ENCODE results near the gene PSMG2. TPM values are rescaled to one million over a fixed set of nuclear protein-coding genes. Genes with fewer than 3 reads are reported as not detected.
"Not testable (repeated sequence)": the region's sequence is repeated elsewhere in the genome, so short reads cannot be mapped to it uniquely, and the experiment has no call there.

The PSMG2 gene
- total RNA-seq, 2 experiments from 2014 or later = 98.2 to 106 TPM

DNA sequence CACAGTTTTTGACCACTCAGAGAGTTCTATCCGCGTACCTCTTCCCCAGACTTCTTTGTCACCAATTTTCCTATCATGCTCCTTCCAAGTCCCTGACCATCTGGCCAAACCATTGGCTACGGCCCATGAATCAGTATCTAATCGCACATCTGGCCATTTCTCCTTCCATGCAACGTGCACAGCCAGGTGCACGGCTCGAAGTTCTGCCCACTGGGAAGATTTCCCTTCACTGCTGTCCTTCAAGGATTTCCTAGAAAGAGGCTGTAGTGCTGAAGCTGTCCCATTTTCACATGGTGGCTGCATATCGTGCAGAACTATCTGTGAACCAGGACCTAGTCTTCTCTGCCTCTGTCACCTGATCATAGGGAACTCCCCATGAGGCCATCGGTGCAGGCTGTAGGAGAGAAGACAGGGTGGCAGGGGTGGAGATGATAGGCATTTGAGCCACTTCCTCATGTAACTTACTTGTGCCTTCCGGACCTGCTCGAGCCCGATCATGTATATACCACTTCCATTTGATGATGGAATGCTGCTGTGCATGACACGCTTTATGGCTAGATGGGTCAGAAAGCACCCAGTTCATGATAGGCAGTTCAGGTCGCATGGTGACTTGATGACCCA lies 53.9 kb downstream of the PSMG2 start:
- H3K27me3 Mint-ChIP-seq; ATAC-seq; H3K27ac Mint-ChIP-seq; CTCF ChIA-PET; H3K4me1 Mint-ChIP-seq; DNase-seq; H3K9me3 Mint-ChIP-seq (ENCODE audit: low read depth); H3K36me3 Mint-ChIP-seq; H3K4me3 Mint-ChIP-seq: not testable (repeated sequence)

DNA sequence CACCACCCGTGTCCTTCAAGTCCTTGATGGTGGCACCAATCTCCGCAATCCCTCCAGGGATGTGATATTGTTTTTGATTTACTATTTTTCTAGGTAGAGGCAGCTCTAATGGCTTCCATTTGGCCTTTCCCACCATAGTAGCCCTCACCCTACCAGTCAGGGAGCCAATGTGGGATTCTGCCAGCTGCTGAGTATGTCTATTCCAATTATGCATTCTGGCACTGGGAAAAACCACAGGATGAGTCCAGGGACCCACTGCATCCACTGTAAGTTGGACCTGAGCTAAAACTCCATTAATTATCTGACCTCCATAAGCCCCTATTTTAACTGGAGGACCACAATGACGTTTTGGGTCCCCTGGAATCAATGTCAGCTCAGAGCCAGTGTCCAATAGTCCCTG lies 55.7 kb downstream of the PSMG2 start:
- not testable (repeated sequence) for H3K9me3 Mint-ChIP-seq (ENCODE audit: low read depth); H3K27ac Mint-ChIP-seq; H3K4me3 Mint-ChIP-seq; H3K27me3 Mint-ChIP-seq; DNase-seq; H3K36me3 Mint-ChIP-seq; H3K4me1 Mint-ChIP-seq; ATAC-seq
- CTCF ChIA-PET = interaction anchor here (1.1 kb wide), 1 partner anchor 32 kb away, joined by 3 read pairs; no protein-coding TSS in a partner anchor

DNA sequence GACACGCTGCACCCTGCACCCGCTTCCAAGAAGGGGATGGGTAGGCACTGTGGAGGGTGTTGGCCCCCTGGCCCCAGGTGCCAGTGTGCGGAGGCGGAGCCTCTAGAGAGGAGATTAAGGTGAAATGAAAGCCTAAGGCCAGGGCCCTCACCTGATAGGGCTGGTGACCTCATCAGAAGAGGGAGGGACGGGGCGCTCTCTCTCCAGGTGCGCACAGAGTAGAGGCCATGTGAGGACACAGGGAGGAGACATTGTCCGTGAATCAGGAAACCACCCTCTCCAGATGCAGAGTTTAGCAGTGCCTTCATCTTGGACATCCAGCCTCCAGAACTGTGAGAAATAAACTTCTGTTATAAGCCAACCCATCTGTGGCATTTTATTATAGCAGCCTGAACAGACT lies 62.3 kb downstream of the PSMG2 start:
- Mint-ChIP-seq H3K36me3 (peaks cover 5% of the 10 kb centered on the region), H3K27ac (no peak overlapping the region), H3K4me1 (peaks cover 3% of the 10 kb centered on the region), H3K4me3 (no peak overlapping the region), H3K9me3 (ENCODE audit: low read depth) (no peaks in the 10 kb centered on the region), H3K27me3 (peaks cover 3% of the 10 kb centered on the region)
- DNase-seq = no peak
- CTCF ChIA-PET = no interaction called here
- peak; percentile 47 for ATAC-seq

GRCh38 chr18:12765586-12765985 lies 62.7 kb downstream of the PSMG2 start:
- H3K4me1 Mint-ChIP-seq = peaks cover 3% of the 10 kb centered on the region
- H3K36me3 Mint-ChIP-seq = peaks cover 5% of the 10 kb centered on the region
- peaks cover 3% of the 10 kb centered on the region for H3K27me3 Mint-ChIP-seq
- H3K4me3 Mint-ChIP-seq = no peak overlapping the region
- H3K9me3 Mint-ChIP-seq (ENCODE audit: low read depth) = no peaks in the 10 kb centered on the region
- no peak overlapping the region for H3K27ac Mint-ChIP-seq
- no peak for DNase-seq
- CTCF ChIA-PET = no interaction called here
- ATAC-seq = no peak

DNA sequence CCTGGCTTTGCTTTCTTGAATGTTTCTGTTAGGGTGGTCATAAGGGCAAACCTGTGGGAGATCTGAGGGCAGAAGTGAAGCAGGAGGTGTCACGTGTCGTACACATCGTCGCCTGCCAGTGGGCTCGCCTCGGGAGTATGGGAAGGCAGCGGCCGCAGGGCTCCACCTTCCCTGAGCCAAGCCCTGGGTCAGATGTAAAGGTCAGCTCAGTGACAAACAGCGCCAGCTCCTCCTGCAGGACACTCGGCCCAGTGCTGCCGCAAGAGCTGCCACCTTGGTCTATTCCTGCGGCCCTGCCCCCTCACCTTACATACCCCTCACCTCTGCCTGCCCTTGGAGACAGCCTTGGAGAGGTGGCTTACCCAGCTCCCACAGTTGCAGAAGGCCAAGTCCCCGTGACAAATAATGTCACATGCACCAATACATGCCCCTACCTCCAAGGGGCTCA lies 64.2 kb downstream of the PSMG2 start:
- H3K9me3 Mint-ChIP-seq (ENCODE audit: low read depth) = no peaks in the 10 kb centered on the region
- peaks cover 3% of the 10 kb centered on the region for H3K27me3 Mint-ChIP-seq
- peaks cover 5% of the 10 kb centered on the region for H3K36me3 Mint-ChIP-seq
- no peak for ATAC-seq
- no peak overlapping the region for H3K4me3 Mint-ChIP-seq
- CTCF ChIA-PET = interaction anchor here (0.8 to 1.1 kb wide), 2 partner anchors 40 to 126 kb away, joined by 3 to 4 read pairs; no protein-coding TSS in a partner anchor
- H3K27ac Mint-ChIP-seq = no peak overlapping the region
- no peak for DNase-seq
- H3K4me1 Mint-ChIP-seq = peaks cover 3% of the 10 kb centered on the region

GRCh38 chr18:12767580-12768155 lies 64.8 kb downstream of the PSMG2 start:
- peaks cover 3% of the 10 kb centered on the region for H3K4me1 Mint-ChIP-seq
- peaks cover 2% of the 10 kb centered on the region for H3K27me3 Mint-ChIP-seq
- H3K4me3 Mint-ChIP-seq = no peak overlapping the region
- no peak overlapping the region for H3K27ac Mint-ChIP-seq
- ATAC-seq = no peak
- CTCF ChIA-PET = interaction anchor here (0.8 kb wide), 1 partner anchor 41 kb away, joined by 3 read pairs; no protein-coding TSS in a partner anchor
- no peak for DNase-seq
- peaks cover 4% of the 10 kb centered on the region for H3K36me3 Mint-ChIP-seq
- H3K9me3 Mint-ChIP-seq (ENCODE audit: low read depth) = no peaks in the 10 kb centered on the region

GRCh38 chr18:12768625-12769024 lies 65.8 kb downstream of the PSMG2 start:
- Mint-ChIP-seq H3K4me1 (peaks cover 6% of the 10 kb centered on the region), H3K4me3 (no peak overlapping the region), H3K27ac (no peak overlapping the region), H3K27me3 (no peaks in the 10 kb centered on the region), H3K9me3 (ENCODE audit: low read depth) (no peaks in the 10 kb centered on the region), H3K36me3 (peaks cover 4% of the 10 kb centered on the region)
- CTCF ChIA-PET = interaction anchor here (0.6 kb wide), 1 partner anchor 42 kb away, joined by 3 read pairs; no protein-coding TSS in a partner anchor
- ATAC-seq = no peak
- DNase-seq = no peak

DNA sequence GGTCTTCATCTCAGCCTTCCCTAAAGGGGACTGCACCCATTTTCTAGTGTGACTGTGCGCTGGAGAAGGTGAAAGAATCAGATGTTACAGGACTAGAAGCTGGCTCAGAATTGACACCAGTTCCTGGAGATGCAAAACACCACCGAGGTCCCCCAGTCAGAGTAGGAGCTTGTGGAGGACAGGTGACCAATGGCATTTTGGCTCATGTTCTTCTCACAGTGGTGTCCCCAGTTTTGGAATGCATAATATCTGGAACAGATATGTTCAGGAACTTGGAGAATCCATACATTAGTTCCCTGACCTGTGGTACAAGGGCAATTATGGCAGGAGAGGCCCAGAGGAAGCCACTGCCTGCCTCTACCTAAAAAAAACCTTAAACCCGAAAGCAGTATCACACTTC lies 66.3 kb downstream of the PSMG2 start:
- H3K36me3 Mint-ChIP-seq = peaks cover under 1% of the 10 kb centered on the region
- H3K27ac Mint-ChIP-seq = no peak overlapping the region
- ATAC-seq (no peak), DNase-seq (no peak)
- H3K4me1 Mint-ChIP-seq = peaks cover 7% of the 10 kb centered on the region
- CTCF ChIA-PET = no interaction called here
- H3K9me3 Mint-ChIP-seq (ENCODE audit: low read depth) = no peaks in the 10 kb centered on the region
- no peak overlapping the region for H3K4me3 Mint-ChIP-seq
- no peaks in the 10 kb centered on the region for H3K27me3 Mint-ChIP-seq

DNA sequence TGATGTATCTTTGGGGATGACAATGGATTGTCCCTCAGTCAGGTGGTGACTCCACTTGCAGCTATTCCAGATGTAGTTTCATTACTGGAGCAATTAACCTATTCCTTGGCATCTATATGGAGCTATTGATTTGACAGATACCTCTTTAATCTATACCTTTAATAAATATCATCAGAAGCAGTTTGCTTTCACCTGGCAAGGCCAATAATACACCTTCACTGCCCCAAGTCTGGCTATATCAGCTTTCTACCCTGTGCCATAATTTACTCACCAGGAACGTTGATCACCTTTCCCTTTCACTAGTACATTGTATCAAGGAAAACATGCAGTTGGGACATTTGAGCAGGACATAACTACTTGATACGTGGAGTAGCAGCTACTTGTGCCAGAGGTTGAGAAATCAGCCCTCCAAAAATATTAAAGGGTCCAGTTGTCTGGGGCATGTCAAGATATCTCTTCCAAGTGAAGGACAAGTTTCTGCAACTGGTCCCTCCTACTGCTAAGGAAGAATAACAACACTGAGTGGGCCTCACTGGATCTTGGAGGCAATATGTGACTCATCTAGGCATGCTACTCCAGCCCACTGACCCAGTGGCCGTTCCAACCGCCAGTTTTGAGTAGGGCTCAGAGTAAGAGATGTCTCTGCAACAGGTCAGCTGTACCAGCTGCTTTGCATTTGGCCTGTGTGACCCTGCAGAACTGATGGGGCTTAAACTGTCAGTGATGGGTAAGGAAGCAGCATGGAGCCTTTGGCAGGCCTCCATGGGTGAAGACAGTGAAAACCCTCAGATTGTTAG lies 67.0 kb downstream of the PSMG2 start:
- no peak overlapping the region for H3K4me3 Mint-ChIP-seq
- DNase-seq = no peak
- ATAC-seq = no peak
- no peaks in the 10 kb centered on the region for H3K9me3 Mint-ChIP-seq (ENCODE audit: low read depth)
- peaks cover 2% of the 10 kb centered on the region for H3K36me3 Mint-ChIP-seq
- no peak overlapping the region for H3K27ac Mint-ChIP-seq
- no peaks in the 10 kb centered on the region for H3K27me3 Mint-ChIP-seq
- CTCF ChIA-PET = no interaction called here
- peaks cover 9% of the 10 kb centered on the region for H3K4me1 Mint-ChIP-seq

- Mint-ChIP-seq H3K36me3 (peaks cover 2% of the 10 kb centered on the region), H3K4me3 (no peak overlapping the region), H3K4me1 (peaks cover 12% of the 10 kb centered on the region), H3K27me3 (no peaks in the 10 kb centered on the region), H3K9me3 (ENCODE audit: low read depth) (no peaks in the 10 kb centered on the region), H3K27ac (no peak overlapping the region)
- DNase-seq = peak; percentile 35
- ATAC-seq = no peak
- CTCF ChIA-PET = no interaction called here
These were observed 67.8 kb downstream of the PSMG2 start for GRCh38 chr18:12770469-12771219.

DNA sequence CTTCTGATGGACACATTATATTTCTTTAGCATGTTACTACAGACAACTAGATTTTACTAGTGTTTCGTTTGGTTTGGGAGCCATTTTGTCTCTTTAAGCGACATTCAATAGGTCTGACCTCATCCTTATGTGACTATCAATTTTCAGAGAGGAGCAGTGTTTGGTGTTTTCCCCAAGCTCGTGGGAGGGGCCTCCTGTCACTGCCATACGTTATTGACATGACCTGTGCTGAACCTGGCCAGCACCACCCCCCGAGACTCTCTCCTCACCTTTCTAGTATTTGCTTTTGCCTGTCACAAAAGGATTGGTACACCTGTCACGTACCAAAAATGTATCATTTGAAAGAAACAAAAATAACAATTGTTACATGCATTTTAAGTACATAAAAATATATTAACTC lies 69.3 kb downstream of the PSMG2 start:
- CTCF ChIA-PET = interaction anchor here (0.8 kb wide), 1 partner anchor 101 kb away, joined by 3 read pairs; no protein-coding TSS in a partner anchor
- Mint-ChIP-seq H3K27ac (no peak overlapping the region), H3K4me3 (no peak overlapping the region), H3K36me3 (peaks cover 2% of the 10 kb centered on the region), H3K4me1 (peaks cover 15% of the 10 kb centered on the region), H3K9me3 (ENCODE audit: low read depth) (peaks cover 3% of the 10 kb centered on the region), H3K27me3 (no peaks in the 10 kb centered on the region)
- no peak for DNase-seq
- no peak for ATAC-seq

DNA sequence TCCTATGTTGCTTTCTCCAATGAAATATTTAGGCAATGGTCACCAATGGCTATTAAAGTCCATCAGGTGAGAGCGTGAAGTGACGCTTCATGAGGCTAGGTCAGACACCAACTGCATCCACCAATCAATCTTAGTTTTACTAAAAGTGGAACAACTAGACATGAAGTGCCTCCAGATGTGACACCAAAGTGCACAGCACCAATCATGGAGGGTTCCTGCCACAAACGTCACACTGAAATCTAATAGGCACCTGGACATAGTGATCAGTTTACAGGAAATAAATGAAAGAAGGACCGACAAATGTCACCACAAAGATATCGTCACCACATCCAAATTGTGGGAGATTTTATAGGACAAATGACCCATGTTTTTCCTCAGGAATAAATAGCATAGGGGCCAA lies 70.5 kb downstream of the PSMG2 start:
- no peaks in the 10 kb centered on the region for H3K27me3 Mint-ChIP-seq
- H3K36me3 Mint-ChIP-seq = peaks cover 2% of the 10 kb centered on the region
- CTCF ChIA-PET = no interaction called here
- no peak for DNase-seq
- no peak overlapping the region for H3K4me3 Mint-ChIP-seq
- H3K9me3 Mint-ChIP-seq (ENCODE audit: low read depth) = peaks cover 3% of the 10 kb centered on the region
- H3K4me1 Mint-ChIP-seq = peaks cover 15% of the 10 kb centered on the region
- no peak overlapping the region for H3K27ac Mint-ChIP-seq
- ATAC-seq = no peak

- peaks cover 12% of the 10 kb centered on the region for H3K4me1 Mint-ChIP-seq
- peaks cover 2% of the 10 kb centered on the region for H3K36me3 Mint-ChIP-seq
- H3K27me3 Mint-ChIP-seq = no peaks in the 10 kb centered on the region
- CTCF ChIA-PET = interaction anchor here (0.8 to 2.4 kb wide), 4 partner anchors 31 to 118 kb away, joined by 3 to 6 read pairs (median 4); partner anchors contain the start of gene PTPN2
- peak; percentile 32 for ATAC-seq
- H3K4me3 Mint-ChIP-seq = peak overlapping the region; percentile 77
- DNase-seq = no peak
- peak overlapping the region; percentile 85 for H3K27ac Mint-ChIP-seq
- peaks cover 3% of the 10 kb centered on the region for H3K9me3 Mint-ChIP-seq (ENCODE audit: low read depth)
These were observed 72.1 kb downstream of the PSMG2 start for GRCh38 chr18:12774982-12775381.

Data from activated CD8-positive, alpha-beta memory T cell treated with anti-CD3 and anti-CD28 coated beads, Interleukin-2, amount 10 ng/mL, durations not matched to agents 7 days and 5 days (primary cell).